Measurements from ENCODE around the gene LTBP2.

LTBP2 gene

DNA sequence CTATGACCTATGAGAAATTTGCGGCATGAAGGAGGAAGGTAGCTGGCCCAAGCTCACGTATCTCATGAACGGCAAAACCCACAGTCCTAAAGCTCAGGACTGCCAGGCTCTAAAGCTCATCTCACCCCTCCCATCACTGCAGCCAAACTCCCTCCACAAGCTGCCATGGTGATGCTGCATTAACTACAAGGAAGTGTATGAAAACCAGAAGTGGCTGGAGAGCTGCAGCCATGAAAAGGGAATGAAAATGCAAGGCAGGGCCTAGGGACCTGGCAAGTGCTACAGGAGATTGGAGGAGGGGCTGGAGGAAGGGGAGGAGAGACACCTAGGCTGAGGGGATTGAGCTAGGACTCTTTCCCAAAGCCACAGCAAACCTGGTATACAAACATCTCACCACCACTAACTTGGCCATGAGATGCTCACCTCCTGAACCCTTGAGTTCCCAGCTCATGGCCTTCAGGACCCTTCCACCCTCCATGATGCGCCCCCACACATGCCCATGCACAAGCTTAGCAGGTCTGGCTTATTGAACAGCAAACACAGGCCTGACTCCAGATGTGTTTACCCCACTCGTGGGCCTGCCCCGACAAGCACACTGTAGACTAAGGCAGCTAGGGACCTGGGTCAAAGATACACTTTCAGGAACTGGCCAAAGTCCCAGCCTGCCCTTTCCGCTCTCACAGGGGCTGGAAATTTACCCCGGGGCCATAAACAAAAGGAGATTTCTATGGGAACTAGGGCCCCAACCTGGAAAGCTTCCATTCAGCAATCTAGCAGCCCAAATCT is 42.0 kb downstream of the LTBP2 start:
- DNase-seq, result no peak

GRCh38 chr14:74569387-74569786 is 42.6 kb downstream of the LTBP2 start:
- no peak for DNase-seq

GRCh38 chr14:74568911-74569310 is 43.1 kb downstream of the LTBP2 start:
- no peak for DNase-seq

DNA sequence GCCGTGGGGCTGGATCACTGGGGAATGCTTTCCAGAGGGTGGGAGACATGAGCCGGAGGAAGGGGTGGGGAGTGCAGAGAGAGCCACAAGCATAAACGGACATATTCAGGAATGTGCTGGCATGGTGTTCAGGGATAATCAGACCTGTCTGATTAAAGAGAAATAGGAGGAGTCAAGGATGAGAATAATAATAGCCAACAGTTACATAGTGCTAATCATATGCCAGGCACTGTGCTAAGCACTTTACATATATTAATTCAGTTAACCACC is 43.7 kb downstream of the LTBP2 start:
- no peak for DNase-seq

DNA sequence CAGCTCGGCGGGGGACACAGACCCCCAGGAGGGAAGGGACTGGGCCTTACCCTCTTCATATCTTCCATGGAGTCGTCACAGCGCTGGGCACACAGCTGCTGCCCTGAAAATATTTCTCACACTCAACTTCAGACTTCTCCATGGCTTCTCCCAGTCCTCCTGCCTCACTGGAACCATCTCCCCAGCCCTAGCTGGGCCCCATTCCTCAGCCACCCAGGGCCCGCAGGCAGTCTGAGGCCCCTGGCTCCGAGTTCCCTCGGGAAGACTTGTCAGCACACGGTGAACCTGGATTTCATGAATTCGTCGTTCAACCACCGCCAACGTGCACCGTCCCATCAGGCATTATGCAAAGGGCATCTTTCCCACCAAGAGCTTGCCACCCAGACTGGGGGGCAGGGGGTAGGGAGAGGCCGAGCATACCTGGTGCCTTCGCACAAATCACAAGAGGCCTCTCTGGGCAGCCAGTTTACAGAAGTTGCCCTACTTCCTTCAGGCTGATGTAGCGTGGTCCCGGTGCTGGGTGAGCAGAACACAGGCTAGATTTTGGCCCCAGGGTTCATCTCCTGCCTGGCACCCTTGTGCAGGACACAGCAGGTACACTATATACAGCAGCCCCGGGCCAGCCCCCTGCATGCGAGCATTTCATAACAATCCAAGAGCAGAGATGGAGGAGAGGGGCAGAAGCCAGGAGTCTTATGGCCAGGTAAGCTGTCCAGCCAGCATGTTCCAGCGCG is 44.2 kb downstream of the LTBP2 start:
- DNase-seq, result no peak

- no peak for DNase-seq
Observed at GRCh38 chr14:74567219-74567618, 44.8 kb downstream of the LTBP2 start.

GRCh38 chr14:74566174-74567141 is 45.6 kb downstream of the LTBP2 start:
- no peak for DNase-seq

DNA sequence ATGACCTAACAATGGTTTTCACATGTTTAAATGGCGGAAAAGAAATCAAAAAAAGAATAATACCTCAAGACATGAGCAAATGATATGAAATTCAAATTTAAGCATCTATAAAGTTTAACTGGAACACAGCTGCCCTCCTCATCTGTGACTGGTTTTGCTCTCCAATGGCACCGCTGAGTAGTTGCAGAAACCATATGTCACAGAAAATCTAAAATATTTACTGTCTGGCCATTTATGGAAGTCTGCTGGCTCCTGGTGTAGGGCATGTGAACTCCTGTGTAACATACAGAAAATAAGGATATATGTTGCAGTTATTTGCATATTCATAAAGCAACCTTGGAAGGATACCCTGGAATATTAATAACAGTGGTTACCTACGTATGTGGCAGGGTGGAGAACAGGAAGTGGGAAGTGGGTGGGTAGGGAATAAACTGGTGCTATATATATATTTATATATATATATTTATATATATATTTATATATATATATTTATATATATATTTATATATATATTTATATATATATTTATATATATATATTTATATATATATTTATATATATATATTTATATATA is 48.4 kb downstream of the LTBP2 start:
- DNase-seq, result no peak

- no peak for DNase-seq
Observed at GRCh38 chr14:74563233-74563585, 48.8 kb downstream of the LTBP2 start.

- DNase-seq, result no peak
Observed at GRCh38 chr14:74562515-74563232, 49.4 kb downstream of the LTBP2 start.

DNA sequence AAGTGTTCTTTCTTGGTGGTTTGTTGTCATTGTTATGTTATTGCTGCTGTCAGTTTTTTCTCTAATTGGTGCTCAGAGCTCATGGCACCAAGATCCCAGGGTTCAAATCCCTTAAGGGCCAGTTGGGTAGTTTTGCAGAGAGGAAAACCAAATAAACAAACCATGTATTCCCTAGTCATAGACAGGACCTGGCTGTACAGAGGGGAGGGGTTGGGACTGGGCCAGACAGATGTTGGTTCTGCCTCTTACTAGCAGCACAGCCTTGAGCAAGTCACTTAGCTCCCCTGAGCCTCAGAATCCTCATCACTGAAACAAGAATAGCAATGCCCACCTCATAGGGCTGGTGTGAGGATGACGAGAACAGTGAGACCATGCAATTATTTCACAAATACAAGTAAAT is 53.4 kb downstream of the LTBP2 start:
- no peak for DNase-seq

DNA sequence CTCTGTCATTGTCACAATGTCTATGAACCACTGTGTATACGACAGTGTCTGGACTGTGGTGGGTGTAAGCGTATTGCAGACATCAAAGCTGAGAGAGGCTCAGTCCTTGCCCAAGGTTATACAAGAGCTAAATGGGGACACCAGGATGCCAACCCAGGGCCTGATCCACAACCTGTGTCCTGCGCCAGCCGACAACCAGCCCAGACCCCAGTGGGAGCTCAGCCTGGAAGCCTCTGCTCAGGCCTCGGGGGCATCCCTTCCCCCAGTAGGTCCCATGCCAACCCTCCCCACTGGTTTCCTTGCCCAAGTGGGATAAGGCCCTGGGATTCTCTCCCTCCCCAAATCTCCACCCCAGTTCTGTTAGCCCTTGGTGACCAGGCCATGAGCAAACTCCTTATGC is 54.3 kb downstream of the LTBP2 start:
- DNase-seq, result no peak

DNA sequence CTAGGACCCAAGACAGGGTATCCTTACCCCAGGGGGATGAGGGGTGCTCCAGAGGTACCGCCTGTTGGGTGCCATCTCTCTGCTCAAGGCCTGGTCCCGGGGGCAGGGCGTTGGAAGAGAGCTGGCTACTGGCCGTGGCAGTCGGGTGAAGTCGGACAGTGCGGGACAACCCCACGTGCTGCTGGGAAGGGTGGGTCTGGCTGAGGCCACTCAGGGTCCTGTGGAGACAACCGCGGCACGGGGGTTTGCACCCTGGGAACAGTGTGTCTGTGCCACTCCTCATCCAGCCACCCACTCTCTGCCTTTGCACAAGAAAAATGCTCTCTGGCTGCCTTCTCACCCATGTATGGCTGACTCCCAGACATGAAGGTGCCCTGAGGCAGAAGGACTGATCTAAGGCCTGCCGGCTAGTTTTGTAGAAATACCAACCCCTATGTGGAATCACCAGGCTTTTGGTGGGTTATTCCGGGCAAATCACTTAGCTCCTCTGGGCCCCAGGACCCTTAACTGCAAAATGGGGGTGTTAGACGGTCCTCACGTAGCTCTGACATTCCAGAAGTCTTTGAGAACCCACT is 56.5 kb downstream of the LTBP2 start:
- no peak for DNase-seq

DNA sequence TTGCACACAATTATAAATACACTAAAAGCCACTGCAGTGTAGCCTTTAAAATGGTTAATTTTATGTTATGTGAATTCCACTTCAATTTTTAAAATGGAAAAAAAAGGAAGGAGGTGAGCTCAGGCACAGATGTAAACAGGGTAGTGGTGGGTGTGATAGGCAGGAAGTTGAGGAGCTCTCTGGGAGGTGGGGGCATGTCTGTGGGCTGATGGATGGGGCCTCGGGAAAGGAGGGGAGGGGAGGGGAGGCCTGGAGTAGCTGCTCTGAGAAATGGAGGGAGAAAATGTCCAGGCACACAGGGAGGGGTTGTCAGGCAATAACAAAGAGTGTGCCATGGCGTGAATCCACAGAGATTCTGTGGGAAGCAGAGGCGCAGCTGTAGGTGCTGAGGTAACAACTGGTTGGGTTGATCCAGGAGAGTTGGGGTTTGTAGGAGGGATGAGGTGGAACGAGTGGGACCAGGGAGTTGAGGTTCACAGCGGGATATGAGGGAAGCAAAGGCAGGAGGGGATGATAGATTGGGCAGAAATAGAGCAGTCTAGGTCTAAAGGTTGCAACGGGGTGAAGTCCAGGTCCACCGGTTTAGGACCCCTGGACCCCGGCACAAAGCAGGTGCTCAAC is 57.2 kb downstream of the LTBP2 start:
- DNase-seq, result no peak

GRCh38 chr14:74552623-74553022 is 59.4 kb downstream of the LTBP2 start:
- no peak for DNase-seq

DNA sequence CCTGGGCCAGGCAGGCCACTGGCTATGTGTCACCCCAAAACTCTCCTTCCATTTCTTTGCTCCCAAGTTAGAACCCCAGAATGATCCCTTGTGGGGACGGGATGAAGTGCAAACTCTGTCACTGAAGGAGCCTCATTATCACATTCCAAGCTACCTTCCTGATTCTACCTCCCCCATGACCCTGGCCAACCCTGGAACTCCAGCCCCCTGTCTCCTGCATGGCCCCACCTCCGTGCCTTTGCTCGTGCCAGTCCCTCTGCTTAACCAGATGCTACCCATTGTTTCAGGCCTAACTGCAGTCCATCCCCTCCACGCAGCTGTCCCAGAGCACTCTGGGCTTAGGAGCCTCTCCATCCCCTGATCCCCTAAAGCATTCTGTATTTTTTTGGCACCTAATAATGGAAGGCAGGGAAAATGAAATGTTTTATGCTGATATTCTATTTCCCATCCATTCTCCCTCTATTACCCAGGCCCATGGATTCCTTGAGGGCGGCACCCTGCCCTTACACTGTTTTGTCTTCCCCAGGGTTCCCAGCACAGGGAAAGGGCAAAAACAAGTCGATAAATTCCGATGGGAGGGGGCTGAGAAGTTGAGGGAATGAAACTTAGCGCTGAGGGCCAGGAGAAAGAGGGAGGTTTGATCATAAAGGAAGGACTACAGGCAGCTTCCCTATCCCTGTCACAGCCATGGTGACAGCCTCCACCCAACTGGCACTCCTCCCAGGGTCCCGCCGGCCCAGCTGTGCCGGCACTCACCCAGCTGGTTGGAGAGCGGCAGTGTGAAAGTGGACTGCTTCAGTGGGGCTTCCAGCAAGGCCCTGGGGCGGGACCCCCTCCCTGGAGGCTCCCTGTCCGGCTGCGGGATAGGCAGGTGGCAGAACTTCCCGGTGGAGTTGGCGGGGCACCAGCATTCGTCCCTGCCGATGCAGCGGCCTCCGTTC is 60.3 kb downstream of the LTBP2 start:
- DNase-seq, result no peak

DNA sequence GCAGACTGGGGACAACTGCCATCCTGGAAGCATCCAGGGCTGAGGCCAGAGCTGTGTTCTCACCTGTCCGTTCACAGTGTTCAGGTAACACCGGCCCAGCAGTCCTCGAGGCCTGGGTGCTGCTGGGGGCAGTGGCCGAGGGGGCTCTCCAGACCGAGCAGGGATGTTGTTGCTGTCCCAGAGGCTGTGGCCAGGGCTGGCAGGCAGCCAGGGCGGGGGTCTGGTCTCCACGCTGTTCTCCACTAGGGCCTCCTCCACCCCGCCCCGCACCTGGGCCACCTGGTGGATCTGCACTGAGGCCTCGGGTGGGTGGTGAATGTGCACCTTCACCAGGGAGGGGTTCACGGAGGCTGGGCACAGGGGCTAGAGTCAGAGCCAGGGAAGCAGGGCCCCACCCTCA is 61.0 kb downstream of the LTBP2 start:
- DNase-seq, result no peak

GRCh38 chr14:74550071-74550470 is 62.0 kb downstream of the LTBP2 start:
- no peak for DNase-seq

DNA sequence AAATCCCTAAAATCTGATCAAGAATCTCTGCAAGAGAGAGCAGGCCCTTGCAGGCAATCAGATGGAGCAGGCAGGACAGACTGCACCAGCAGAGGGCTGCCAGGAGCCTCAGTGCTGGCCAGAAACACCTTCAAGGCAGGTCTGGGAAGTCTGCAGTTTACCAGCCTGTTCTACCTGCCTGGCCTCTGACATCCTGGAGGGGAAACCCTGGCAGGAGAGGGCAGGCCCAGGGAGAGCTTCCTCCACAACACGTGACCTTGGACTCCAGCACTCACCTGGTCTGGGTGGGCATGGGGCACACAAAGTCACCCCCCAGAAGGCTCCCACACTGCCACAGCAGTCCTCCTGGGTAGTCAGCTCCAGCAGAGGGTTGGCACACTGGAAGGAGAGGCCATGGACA is 62.4 kb downstream of the LTBP2 start:
- no peak for DNase-seq

- no peak for DNase-seq
Observed at GRCh38 chr14:74548881-74549280, 63.2 kb downstream of the LTBP2 start.

Measured in activated CD8-positive, alpha-beta memory T cell treated with anti-CD3 and anti-CD28 coated beads, Interleukin-2, amount 50 U/mL, for 4 hours (primary cell).